ENCODE measurements around the gene CBX2.

Gene CBX2

DNA sequence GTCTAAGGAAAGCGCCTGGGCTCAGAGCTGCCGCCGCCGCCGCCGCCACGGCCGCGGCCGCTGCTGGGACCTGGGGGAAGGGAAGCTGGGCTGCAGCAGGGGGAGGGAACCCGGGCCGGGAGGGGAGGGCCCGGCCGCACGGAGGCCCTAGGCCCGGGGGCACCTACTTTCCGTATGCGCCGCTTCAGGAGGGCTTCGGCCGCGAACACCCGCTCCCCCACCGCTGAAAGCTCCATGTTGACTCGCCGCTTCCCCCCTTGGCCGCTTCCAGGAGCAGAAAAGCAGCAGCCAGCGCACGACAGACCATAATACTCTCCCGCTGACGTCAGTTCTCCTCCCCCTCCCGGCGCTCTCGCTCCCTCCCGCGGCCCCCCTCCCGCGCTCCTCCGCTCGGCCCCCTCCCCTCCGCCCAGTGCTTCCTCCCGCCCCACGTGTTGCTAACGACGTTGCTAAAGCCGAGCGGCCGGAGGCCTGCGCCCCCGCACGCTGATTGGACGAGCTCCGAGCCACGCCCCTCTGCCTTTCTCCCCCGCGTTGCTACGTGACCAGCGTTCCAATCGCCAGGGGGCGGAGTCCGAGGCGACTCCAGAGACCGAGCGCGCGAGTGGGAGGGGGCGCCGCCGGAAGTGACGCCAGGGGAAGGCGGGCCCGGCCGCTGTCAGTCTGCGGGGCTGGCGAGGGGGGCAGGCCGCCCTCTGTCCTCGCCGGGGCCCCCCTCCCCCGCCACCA, 19.0 kb downstream of the CBX2 start, which contains the start of gene CBX8:
Gene CBX8 (minus strand): TSS at position 315 of the 729 bp plus-strand sequence. CDS start 79 bp downstream, at position 236.
- Histone ChIP-seq H3K27me3 (ENCODE audit: control insufficient read depth, insufficient read depth, low read length) (peaks cover 66% of the 10 kb centered on the region), H3K4me3 (ENCODE audit: low read length) (peak within 1 kb of the TSS; percentile 46), H3K9ac (ENCODE audit: low read length) (peak within 1 kb of the TSS; percentile 74), H3K4me1 (ENCODE audit: control insufficient read depth, insufficient read depth, low read length) (peaks cover 57% of the 10 kb centered on the region), H3K36me3 (ENCODE audit: control insufficient read depth, insufficient read depth, low read length) (no peaks in the 10 kb centered on the region), H3K9me3 (ENCODE audit: control insufficient read depth, low read length) (peaks cover 4% of the 10 kb centered on the region)

DNA sequence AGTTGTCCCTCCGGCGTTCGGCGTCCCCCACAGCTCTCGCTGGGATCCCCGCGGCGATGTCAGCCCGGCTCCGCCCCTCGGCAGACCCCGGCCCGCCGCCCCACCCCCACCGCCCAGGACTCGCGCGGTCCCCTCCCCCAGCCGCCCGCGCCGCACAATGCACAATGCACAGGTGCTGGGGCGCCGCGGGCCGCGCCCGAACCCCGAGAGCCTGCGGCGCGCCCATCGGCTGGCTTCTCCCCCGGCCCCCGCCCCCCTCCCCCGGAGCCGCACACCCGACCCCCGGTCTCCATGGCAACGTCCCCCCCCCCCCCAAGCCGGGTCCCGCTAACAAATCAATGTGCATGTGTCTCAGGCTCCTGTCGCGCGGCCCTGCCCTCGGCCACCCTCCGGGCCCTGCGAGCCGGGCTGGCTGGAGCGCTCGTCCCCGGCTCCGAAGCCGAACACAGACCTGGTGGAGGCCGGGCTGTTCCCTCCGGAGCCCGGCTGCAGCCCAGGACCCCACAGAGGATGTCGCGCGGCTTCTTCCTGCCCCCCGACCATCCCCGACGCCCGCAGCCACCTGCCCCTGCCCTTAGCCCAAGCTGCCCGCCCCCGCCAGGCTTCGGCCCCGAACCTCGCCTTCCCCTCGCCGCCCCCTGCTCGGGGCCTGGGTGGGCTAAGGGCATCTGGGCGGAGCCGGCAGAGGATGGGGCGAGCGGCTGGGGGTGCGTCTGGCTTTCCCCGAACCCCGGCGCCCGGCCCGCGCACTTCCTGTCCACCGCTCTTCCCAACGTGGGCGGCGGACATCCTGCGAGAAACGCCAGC, 19.7 kb downstream of the CBX2 start:
- H3K27me3 ChIP-seq (ENCODE audit: control insufficient read depth, insufficient read depth, low read length), result peaks cover 66% of the 10 kb centered on the region
- H3K4me1 ChIP-seq (ENCODE audit: control insufficient read depth, insufficient read depth, low read length), result peaks cover 57% of the 10 kb centered on the region

DNA sequence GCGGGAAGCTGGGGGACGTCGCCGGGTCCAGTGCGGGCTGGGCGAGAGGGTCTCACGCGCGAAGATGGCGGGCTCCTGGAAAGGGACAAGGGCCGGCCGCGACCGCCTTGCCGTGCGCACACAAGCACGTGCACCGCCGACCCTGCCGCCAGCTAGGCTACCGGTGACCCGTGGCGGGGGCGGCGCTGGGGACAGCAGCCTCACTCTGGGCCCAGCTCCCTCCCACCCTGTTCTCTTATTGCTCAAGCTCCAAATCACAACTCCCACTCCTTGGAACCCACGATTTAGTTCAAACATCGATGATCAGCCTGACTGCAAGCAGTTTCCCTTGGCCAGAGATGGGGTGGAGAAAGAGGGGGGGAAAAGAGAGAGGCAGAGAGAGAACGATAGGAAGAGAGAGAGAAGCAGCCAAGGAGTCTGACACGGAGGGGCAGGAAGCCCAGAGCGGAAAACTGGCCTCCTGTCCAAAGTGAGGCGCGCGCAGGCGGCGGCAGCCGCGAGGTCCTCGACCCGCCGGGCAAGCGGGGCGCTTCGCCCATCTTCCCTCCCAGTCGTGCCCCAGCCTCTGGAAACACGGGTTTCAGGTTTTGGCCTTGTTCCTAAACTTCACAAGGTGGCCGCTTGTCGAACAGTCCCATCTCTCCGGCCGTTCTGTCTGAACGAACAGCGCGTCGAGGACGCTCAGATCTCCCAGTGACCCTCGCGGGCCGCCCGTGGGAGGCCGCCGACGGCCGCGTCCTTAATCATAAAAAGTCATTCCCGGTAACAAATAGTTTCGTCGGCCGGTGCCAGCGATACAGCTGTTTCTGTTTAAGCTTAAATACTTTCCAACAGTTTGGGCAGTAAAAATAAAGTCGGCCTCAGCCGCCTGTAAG, 20.6 kb downstream of the CBX2 start:
- H3K9ac ChIP-seq (ENCODE audit: low read length), result no peak overlapping the region
- peaks cover 67% of the 10 kb centered on the region for H3K27me3 ChIP-seq (ENCODE audit: control insufficient read depth, insufficient read depth, low read length)
- H3K9me3 ChIP-seq (ENCODE audit: control insufficient read depth, low read length), result peaks cover 4% of the 10 kb centered on the region
- peaks cover 56% of the 10 kb centered on the region for H3K4me1 ChIP-seq (ENCODE audit: control insufficient read depth, insufficient read depth, low read length)
- no peak overlapping the region for H3K4me3 ChIP-seq (ENCODE audit: low read length)
- H3K36me3 ChIP-seq (ENCODE audit: control insufficient read depth, insufficient read depth, low read length), result no peaks in the 10 kb centered on the region

More for the DNA sequence above, 19.7 kb downstream of the CBX2 start:
- Histone ChIP-seq H3K9me3 (ENCODE audit: control insufficient read depth, low read length) (peaks cover 4% of the 10 kb centered on the region), H3K4me3 (ENCODE audit: low read length) (no peak overlapping the region), H3K9ac (ENCODE audit: low read length) (no peak overlapping the region), H3K36me3 (ENCODE audit: control insufficient read depth, insufficient read depth, low read length) (no peaks in the 10 kb centered on the region)

DNA sequence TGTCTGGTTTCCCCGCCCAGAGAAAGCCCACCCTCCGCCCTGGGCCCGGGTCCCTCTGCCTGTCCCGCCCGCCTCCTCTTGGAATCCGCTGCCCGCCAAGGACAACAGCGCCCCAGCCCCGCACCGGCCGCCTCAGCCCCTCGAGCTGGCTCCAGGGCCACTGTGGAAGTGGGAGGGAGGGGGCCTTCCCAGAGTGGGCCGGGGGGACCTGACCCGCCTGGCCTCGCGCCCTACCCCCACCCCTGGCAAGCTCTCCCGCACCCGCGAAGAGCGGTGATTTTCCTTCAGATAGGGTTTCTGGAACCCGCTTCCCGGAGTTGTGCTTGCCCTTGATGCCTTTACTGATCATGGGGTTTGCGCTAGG, 21.2 kb downstream of the CBX2 start:
- no peak overlapping the region for H3K9ac ChIP-seq (ENCODE audit: low read length)
- H3K4me3 ChIP-seq (ENCODE audit: low read length), result no peak overlapping the region
- no peaks in the 10 kb centered on the region for H3K36me3 ChIP-seq (ENCODE audit: control insufficient read depth, insufficient read depth, low read length)
- peaks cover 61% of the 10 kb centered on the region for H3K4me1 ChIP-seq (ENCODE audit: control insufficient read depth, insufficient read depth, low read length)
- peaks cover 69% of the 10 kb centered on the region for H3K27me3 ChIP-seq (ENCODE audit: control insufficient read depth, insufficient read depth, low read length)
- H3K9me3 ChIP-seq (ENCODE audit: control insufficient read depth, low read length), result peaks cover 4% of the 10 kb centered on the region

DNA sequence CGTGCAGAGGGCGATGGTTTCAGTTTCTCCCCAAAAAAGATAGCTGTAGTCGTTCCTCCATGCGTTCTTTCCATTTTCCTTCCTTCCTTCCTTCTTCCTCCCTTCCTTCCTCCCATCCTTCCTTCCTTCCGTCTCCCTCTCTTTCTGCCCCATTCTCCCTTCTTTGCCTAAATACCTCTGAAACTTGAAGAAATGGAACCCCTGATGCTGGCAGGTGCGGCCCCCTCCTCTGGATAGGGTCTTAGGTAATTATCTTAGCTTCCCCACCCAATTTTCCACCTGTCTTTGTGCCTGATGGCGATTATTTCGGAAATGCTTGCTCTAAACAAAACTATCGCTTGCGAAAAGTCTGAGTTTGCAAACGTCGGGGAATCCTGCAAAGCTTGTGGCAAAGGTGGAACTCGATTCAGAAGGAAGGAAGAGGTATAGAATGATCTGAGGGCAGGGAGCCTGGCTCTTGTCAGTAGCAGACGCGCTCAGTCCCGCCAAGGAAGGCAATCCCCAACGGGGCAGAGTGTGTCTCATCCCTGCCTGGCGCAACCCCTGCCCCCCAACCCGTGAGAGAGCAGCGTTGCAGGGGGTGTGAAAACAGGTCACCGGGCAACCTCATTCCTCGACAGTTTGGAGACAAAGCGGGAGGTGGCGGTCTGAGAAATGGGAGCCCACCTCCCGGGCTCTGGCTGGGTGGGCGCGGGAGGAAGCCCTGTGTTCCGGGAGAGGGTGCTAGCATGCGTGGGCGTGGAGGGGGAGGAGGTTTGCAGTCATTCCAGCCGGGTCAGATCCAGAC, 21.8 kb downstream of the CBX2 start:
- peaks cover 66% of the 10 kb centered on the region for H3K4me1 ChIP-seq (ENCODE audit: control insufficient read depth, insufficient read depth, low read length)
- no peaks in the 10 kb centered on the region for H3K36me3 ChIP-seq (ENCODE audit: control insufficient read depth, insufficient read depth, low read length)
- no peak overlapping the region for H3K4me3 ChIP-seq (ENCODE audit: low read length)
- peaks cover 4% of the 10 kb centered on the region for H3K9me3 ChIP-seq (ENCODE audit: control insufficient read depth, low read length)
- no peak overlapping the region for H3K9ac ChIP-seq (ENCODE audit: low read length)
- H3K27me3 ChIP-seq (ENCODE audit: control insufficient read depth, insufficient read depth, low read length), result peaks cover 71% of the 10 kb centered on the region

DNA sequence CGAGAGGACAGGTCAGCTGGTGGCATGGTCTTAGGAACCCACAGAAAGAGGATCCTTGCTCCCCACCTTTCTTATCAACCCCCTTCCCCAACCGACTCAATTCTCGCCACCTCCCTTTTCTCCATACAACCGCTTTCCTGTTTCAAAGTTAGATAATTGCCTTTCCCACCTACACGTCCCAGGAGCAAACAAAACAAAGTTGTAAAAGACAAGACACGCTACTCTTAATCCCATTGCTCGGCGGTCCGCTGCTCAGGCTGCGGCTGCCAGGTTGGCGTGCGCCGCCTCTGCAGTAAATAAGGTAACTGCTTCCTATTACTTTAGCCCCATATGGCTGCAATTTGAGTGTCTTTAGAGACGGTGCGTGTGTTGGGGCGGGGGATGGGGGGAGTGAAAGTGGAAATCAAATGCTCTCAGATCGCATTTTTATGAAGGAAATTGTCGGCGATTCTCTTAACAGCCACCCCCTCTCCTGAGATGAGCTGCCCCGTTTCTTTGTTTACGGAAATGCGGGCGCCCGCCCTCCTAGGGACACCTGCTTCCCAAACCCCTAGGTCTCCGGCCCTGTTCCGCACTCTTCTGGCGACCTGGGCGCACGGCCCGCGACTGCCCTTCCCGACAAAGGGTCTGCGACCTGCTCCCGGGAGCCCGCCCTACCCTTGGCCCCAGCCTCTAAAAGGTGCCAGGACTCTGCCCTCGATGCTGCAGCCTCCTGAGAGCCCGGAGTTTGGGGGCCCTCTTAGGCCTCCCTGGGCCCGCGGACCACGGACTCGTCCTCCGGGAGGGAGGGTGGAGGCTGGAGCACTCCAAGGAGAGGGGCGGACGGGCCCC, 22.6 kb downstream of the CBX2 start:
- Histone ChIP-seq H3K27me3 (ENCODE audit: control insufficient read depth, insufficient read depth, low read length) (peaks cover 79% of the 10 kb centered on the region), H3K36me3 (ENCODE audit: control insufficient read depth, insufficient read depth, low read length) (no peaks in the 10 kb centered on the region), H3K9me3 (ENCODE audit: control insufficient read depth, low read length) (peaks cover 4% of the 10 kb centered on the region), H3K4me3 (ENCODE audit: low read length) (peak overlapping the region; percentile 46), H3K4me1 (ENCODE audit: control insufficient read depth, insufficient read depth, low read length) (peaks cover 66% of the 10 kb centered on the region), H3K9ac (ENCODE audit: low read length) (peak overlapping the region; percentile 14)

DNA sequence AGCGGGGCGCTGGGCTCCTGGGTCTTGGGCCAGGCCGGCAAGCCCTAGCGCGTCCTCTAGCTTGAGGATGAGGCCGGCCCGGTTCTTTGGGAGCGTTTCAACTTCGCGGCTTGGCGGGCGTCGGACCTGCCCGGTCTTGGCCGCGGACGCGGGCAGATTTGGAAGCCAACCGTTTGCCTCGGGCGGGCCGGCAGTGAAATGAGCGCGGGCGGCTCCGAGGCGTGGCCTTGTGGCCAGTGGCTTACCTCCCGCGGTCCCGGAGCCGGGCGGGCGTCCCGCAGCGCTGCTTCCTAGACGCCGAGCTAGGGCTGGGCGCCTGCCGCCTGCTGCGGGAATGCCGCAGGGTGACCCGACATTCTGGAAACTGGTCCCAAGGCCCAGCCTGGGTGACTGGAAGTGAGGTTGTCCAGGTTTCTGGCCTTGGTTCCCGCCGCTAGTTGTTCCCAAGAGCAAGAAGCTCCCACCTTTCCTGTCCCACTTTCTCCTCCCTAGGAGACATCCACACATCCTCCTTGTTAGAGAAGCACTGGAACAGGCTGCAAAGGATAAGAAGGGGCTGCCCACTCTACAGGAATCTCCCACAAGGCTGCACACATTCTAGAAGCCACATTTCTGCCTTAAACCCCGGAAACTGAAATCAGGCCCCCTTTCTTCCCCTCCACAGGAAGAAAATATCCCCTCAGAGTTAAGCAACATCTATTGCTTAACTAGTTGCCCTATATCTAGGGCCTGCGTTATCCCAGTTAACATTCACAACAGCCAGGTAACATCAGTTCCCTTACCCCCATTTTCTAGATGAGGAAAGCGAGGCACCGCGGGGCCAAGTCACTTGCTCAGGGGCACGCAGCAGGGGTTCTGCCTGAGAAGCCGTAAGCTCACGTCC, 23.4 kb downstream of the CBX2 start:
- Histone ChIP-seq H3K9ac (ENCODE audit: low read length) (peak overlapping the region; percentile 14), H3K4me1 (ENCODE audit: control insufficient read depth, insufficient read depth, low read length) (peaks cover 59% of the 10 kb centered on the region), H3K9me3 (ENCODE audit: control insufficient read depth, low read length) (peaks cover 4% of the 10 kb centered on the region), H3K4me3 (ENCODE audit: low read length) (peak overlapping the region; percentile 46), H3K36me3 (ENCODE audit: control insufficient read depth, insufficient read depth, low read length) (no peaks in the 10 kb centered on the region), H3K27me3 (ENCODE audit: control insufficient read depth, insufficient read depth, low read length) (peaks cover 88% of the 10 kb centered on the region)

DNA sequence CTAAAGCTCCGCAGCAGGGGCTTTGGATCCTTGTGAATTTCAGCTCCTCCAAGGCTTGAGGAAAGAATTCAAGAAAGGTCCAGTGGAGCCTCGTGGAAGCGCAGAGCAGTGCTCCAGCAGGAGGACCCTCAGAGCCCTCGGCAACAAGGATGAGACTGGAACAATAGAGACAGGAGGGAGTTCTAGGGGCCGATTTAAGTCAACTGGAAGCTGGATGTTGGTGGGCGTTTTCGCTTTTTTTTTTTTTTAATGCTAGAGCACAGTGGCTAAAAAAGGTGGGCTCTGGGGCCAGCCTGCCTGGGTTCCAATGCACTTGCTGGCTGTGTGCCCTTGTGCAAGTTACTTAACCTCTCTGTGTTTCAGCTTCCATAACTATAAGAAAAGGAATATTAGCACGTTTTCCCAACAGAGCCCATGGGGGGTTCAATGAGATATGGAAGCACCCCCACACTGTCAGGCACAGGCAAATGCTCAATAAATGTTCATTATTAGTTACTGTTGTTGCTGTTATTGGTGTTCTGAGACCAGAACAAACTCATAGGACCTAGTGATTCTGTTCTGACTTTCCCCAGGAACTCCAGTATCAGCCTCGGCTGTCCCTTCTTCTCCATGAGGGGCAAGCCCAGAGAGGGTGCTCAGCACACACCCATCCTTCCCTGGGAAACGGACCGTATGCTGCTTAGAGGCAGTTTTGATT, 24.2 kb downstream of the CBX2 start:
- peaks cover 4% of the 10 kb centered on the region for H3K9me3 ChIP-seq (ENCODE audit: control insufficient read depth, low read length)
- H3K4me3 ChIP-seq (ENCODE audit: low read length), result no peak overlapping the region
- no peak overlapping the region for H3K9ac ChIP-seq (ENCODE audit: low read length)
- H3K36me3 ChIP-seq (ENCODE audit: control insufficient read depth, insufficient read depth, low read length), result no peaks in the 10 kb centered on the region
- peaks cover 96% of the 10 kb centered on the region for H3K27me3 ChIP-seq (ENCODE audit: control insufficient read depth, insufficient read depth, low read length)
- peaks cover 58% of the 10 kb centered on the region for H3K4me1 ChIP-seq (ENCODE audit: control insufficient read depth, insufficient read depth, low read length)

DNA sequence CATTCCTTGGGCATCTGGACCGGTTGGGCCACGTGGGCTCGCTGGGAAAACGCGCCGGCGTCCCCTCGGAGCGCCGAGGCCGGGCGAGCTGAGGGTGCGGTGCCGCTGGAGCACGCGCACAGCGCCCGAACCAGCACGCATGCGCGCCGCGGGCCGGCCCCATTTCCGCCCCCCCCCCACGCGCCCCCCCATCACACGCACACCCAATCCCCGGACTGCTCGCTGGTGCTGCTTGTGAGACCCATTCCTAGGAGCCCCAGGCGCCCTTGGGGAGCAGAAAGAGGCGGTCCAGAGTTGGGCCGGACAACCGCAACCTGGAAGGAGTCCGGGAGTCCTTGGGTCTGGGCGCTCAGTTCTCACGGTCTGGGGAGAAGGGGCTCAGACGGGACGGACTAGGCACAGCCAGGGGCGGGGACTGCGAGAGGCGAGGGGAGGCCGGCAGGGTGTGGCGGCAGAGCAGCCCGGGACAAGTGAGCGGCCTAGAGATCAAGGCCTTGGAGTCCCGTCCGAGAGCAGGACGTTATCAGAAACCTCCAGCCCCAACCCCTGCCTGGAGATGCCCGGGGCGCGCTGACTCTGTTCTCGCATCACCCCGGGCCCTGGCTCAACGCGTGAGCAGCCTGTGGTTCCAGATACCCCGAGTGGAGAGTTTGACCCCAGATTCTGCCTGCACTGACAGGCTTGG, 24.9 kb downstream of the CBX2 start:
- H3K36me3 ChIP-seq (ENCODE audit: control insufficient read depth, insufficient read depth, low read length), result no peaks in the 10 kb centered on the region
- peaks cover 56% of the 10 kb centered on the region for H3K4me1 ChIP-seq (ENCODE audit: control insufficient read depth, insufficient read depth, low read length)
- peaks cover 4% of the 10 kb centered on the region for H3K9me3 ChIP-seq (ENCODE audit: control insufficient read depth, low read length)
- H3K4me3 ChIP-seq (ENCODE audit: low read length), result no peak overlapping the region
- H3K9ac ChIP-seq (ENCODE audit: low read length), result no peak overlapping the region
- peaks cover 100% of the 10 kb centered on the region for H3K27me3 ChIP-seq (ENCODE audit: control insufficient read depth, insufficient read depth, low read length)

Data from mucosa of stomach (tissue), 1 donor.